ENCODE measurements around the gene ZNRF3.
"Not testable (repeated sequence)": the region's sequence is repeated elsewhere in the genome, so short reads cannot be mapped to it uniquely, and the experiment has no call there.

Gene ZNRF3

GRCh38 chr22:29078036-29078868, 194.9 kb downstream of the ZNRF3 start:
- DNase-seq: no peak

DNA sequence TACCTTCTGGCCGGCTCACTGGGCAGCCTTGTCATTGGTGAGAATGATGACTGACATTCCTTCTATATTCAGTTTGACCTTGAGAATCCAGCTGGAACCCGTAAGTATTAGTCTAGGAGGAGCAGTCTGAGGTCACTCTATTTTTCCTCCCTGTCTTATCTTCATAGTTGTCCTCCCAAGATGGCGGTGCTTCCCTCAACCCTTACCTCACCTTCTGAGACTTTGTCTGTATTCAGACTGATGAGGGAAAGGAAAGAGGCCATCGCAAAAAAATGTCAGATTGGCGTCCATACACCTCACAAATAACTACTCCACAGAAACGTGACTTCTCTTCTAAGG, 195.5 kb downstream of the ZNRF3 start:
- DNase-seq: no peak

GRCh38 chr22:29079218-29079901, 196.0 kb downstream of the ZNRF3 start:
- DNase-seq: no peak

GRCh38 chr22:29080106-29080975, 197.0 kb downstream of the ZNRF3 start:
- no peak for DNase-seq

DNA sequence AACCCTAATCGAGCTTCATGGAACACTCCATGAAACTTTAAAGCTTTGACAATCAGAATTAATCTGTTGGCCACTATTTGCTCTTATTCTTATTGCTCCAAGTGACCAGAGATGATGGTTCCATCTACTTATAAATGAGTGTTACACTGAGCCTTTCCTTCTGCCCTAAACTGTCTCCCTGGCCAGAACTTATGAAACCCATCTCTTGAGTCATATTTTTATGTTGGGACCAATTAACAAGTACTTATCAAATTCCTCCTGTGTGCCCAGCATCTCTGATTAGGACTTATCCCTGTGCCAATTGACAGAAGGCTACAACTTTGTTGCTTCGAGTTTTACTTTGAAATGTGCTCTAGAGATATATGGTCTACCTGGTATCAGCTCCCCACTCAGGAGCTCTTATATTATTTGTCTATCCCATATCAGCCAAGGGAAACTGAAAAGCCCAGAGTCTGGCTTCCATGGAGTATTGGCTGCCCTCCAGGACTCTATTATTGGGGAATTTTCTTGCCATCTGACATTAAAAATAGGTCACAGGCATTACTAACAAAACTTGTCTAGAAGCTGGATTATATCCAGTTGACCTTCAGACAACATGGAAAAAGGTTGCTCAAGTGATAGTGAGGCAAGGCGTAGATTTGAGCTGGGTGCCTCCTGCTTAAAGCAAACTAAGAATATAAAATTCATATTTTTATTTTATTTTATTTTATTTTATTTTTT, 198.3 kb downstream of the ZNRF3 start:
- no peak for DNase-seq

- no peak for DNase-seq
Observed at GRCh38 chr22:29082826-29083545, 199.6 kb downstream of the ZNRF3 start.

DNA sequence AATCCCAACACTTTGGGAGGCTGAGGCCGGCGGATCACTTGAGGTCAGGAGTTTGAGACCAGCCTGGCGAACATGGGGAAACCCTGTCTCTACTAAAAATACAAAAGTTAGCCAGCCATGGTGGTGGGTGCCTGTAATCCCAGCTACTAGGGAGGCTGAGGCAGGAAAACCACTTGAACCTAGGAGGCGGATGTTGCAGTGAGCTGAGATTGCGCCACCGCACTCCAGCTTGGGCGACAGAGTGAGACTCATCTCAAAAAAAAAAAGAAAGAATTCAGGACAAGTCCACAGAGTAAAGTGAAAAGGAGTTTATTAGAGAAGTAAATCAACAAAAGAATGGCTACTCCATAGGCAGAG, 200.2 kb downstream of the ZNRF3 start:
- DNase-seq: not testable (repeated sequence)

DNA sequence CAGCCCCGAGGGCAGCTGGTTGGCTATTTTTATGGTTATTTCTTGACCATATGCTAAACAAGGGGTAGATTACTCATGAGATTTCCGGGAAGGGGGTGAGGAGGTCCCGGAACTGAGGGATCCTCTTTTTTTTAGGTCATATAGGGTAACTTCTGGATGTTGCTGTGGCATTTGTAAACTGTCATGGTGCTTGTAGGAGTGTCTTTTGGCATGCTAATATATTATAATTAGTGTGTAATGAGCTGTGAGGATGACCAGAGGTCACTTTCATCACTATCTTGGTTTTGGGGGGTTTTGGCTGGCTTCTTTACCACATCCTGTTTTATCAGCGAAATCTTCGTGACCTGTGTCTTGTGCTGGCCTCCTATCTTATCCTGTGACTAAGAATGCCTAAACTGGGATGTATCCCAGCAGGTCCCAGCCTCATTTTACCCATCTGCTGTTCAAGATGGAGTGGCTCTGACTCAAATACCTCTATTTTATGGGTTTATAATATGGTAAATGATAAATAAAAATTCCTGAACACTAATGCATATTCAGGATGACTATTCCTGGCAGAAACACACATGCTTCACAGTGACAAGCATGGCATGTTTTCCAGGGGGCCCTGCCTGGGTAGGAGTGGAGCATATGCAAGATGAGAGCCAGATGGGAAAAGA, 200.7 kb downstream of the ZNRF3 start:
- no peak for DNase-seq

- DNase-seq: no peak
Observed at GRCh38 chr22:29087012-29087411, 203.6 kb downstream of the ZNRF3 start.

DNA sequence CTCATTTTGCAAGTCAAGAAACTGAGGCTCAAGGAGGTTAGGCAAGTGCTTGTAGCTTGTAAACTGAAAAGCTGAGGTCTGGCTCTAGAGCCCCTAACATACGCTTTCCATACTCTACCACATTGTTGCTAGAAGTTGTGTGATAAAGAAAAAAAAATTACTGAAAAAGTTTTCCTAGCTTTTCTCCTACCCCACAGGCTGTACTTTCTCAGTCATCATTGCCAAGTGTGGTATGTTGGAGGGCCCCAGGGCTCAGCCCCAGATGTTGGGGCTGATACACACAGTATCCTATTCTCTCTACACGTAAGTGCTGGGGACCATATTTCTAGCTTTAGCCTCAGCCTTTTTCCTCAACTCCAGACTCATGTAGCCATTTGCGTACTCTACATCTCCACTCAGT, 205.4 kb downstream of the ZNRF3 start:
- no peak for DNase-seq

GRCh38 chr22:29089507-29089906, 206.1 kb downstream of the ZNRF3 start:
- no peak for DNase-seq

DNA sequence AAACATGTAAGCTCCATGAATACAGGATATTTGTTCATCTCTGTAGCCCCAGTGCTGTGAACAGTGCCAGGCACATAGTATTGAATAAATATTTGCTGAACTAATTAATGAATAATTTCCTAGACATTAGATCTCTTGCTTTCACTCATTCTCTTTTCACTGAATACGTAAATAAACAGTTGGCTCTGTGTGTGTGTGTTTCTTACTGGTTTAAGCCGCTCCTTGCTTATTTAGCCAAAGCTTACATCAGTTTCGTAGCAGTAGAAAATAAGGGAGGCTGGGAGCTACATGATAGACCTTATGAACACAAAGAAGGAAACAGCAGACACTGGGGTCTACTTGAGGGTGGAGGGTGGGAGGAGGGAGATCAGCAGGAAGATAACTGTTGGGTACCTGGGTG, 206.7 kb downstream of the ZNRF3 start:
- DNase-seq: no peak

DNA sequence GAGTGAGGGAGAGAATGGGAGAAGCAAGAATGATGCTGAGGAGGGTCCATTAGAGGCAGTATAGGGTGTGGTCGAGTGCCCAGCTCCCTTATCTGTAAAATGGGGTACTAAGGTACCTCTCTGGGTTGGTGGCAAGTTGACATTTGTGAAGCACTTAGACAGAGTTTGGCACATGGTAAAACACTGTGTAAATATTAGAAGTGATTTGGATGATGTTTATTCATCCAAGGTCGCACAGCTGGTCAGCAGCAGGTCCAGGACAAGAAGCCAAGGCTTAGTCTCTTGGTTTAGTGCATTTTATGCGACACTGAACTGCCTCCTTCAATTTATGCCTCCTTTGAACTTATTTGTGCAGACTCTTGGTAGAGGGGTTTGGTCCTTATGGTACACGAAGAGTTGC, 208.9 kb downstream of the ZNRF3 start:
- no peak for DNase-seq

DNA sequence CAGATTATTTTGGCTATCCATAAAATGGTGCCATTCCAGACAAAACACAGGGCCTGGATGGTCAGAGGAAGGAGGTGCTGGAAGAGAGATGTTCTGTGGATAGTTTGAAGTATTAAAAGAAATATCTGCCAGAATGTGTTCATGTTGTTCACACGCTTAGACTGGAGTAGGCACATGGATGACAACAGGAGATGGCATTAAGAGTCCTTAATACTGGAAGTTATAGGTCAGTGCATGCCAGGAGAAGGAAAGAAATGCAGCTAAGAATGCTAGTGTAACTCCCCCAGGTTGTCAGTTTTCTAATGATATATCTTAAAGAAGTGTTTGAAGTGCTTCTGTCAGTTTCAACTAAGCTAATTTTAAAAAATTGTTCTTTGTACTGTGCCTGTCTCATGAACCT, 209.7 kb downstream of the ZNRF3 start:
- DNase-seq: no peak

- no peak for DNase-seq
Observed at GRCh38 chr22:29093501-29094300, 210.3 kb downstream of the ZNRF3 start.

GRCh38 chr22:29095459-29095858, 212.1 kb downstream of the ZNRF3 start:
- no peak for DNase-seq

GRCh38 chr22:29096736-29097669, 213.6 kb downstream of the ZNRF3 start:
- no peak for DNase-seq

DNA sequence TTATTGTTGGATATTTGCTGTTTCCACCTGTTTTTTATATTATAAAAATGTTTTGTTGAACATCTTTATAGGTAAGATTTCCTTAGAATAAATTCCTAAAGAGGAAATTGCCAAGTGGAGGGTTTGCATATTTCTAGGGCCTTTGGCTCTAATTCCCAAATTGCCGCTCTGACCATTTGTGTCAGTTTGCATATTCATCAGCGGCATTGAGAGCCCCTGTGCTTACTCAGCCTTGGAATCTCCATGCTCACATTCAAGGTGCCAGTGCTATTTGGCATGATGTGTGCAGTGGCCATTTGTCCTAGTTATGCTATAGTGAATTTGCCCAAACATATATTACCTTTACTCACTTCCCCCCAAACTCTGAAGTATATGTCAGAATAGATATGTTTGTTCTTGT, 214.9 kb downstream of the ZNRF3 start:
- no peak for DNase-seq

- no peak for DNase-seq
Observed at GRCh38 chr22:29102300-29102699, 218.9 kb downstream of the ZNRF3 start.

- no peak for DNase-seq
Observed at GRCh38 chr22:29103121-29103520, 219.7 kb downstream of the ZNRF3 start.
